ENCODE data around the gene PPP1R14C. TPM values are rescaled to one million over a fixed set of nuclear protein-coding genes. Genes with fewer than 3 reads are reported as not detected.

PPP1R14C gene
- total and polyA plus RNA-seq, 2 of the 13 experiments (the other 11 are each of a cell fraction or from before 2014, with no cell fraction given), result not detected

DNA sequence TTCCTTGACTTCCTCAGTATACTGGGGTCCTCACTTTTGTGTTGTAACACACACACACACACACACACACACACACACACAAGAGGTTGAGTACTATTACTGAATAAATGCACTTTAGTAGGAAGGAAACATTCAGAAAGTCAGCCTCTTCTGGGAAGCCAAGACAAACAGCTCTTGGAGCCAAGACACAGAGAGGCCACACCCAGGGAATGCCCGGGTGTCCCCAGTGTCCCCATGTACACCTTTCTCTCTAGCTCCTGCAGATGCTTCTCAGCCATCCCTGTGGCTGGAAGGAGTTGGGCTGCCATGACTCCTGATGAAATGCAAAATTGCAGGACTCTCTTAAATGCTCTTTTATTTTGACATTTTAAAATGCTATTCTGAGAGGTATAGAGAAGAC, 70.5 kb downstream of the PPP1R14C start:
- BruUV-seq (replicated peaks), result no TSS peak
- TF ChIP-seq DPF2 (CRISPR knock-in tag; IDR thresholded peaks at IDR 0.05; ENCODE audit: borderline replicate concordance, low read depth), result no peak
- no peak for TF ChIP-seq ZNF841 (CRISPR knock-in tag; IDR thresholded peaks at IDR 0.05; ENCODE audit: borderline replicate concordance)
- TF ChIP-seq KDM6A (CRISPR knock-in tag; IDR thresholded peaks at IDR 0.05; ENCODE audit: low read depth), result no peak
- TF ChIP-seq SMARCC2 (IDR thresholded peaks at IDR 0.05), result no peak
- TF ChIP-seq, protein P1, sequence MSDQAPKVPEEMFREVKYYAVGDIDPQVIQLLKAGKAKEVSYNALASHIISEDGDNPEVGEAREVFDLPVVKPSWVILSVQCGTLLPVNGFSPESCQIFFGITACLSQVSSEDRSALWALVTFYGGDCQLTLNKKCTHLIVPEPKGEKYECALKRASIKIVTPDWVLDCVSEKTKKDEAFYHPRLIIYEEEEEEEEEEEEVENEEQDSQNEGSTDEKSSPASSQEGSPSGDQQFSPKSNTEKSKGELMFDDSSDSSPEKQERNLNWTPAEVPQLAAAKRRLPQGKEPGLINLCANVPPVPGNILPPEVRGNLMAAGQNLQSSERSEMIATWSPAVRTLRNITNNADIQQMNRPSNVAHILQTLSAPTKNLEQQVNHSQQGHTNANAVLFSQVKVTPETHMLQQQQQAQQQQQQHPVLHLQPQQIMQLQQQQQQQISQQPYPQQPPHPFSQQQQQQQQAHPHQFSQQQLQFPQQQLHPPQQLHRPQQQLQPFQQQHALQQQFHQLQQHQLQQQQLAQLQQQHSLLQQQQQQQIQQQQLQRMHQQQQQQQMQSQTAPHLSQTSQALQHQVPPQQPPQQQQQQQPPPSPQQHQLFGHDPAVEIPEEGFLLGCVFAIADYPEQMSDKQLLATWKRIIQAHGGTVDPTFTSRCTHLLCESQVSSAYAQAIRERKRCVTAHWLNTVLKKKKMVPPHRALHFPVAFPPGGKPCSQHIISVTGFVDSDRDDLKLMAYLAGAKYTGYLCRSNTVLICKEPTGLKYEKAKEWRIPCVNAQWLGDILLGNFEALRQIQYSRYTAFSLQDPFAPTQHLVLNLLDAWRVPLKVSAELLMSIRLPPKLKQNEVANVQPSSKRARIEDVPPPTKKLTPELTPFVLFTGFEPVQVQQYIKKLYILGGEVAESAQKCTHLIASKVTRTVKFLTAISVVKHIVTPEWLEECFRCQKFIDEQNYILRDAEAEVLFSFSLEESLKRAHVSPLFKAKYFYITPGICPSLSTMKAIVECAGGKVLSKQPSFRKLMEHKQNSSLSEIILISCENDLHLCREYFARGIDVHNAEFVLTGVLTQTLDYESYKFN (CRISPR knock-in tag; conservative IDR thresholded peaks at IDR 0.05), result no peak
- no peak for TF ChIP-seq ATF1 (CRISPR knock-in tag; IDR thresholded peaks at IDR 0.05)
- TF ChIP-seq NCOR1 (IDR thresholded peaks at IDR 0.05; ENCODE audit: borderline replicate concordance, low read length), result no peak
- TF ChIP-seq, protein P2, sequence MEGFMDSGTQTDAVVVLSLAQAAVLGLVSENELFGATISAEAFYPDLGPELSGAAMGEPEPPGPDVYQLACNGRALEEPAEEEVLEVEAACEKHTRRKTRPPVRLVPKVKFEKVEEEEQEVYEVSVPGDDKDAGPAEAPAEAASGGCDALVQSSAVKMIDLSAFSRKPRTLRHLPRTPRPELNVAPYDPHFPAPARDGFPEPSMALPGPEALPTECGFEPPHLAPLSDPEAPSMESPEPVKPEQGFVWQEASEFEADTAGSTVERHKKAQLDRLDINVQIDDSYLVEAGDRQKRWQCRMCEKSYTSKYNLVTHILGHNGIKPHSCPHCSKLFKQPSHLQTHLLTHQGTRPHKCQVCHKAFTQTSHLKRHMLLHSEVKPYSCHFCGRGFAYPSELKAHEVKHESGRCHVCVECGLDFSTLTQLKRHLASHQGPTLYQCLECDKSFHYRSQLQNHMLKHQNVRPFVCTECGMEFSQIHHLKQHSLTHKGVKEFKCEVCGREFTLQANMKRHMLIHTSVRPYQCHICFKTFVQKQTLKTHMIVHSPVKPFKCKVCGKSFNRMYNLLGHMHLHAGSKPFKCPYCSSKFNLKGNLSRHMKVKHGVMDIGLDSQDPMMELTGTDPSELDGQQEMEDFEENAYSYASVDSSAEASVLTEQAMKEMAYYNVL (CRISPR knock-in tag; IDR thresholded peaks at IDR 0.05; ENCODE audit: borderline replicate concordance), result no peak
- no peak for TF ChIP-seq ZNF224 (CRISPR knock-in tag; IDR thresholded peaks at IDR 0.05)
- TF ChIP-seq, protein P3, sequence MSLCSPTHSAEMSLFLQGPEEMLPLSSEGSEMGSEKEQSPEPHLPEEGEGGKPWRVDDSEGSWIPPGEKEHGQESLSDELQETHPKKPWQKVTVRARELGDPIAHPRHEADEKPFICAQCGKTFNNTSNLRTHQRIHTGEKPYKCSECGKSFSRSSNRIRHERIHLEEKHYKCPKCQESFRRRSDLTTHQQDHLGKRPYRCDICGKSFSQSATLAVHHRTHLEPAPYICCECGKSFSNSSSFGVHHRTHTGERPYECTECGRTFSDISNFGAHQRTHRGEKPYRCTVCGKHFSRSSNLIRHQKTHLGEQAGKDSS (CRISPR knock-in tag; IDR thresholded peaks at IDR 0.05; ENCODE audit: borderline replicate concordance, low read depth), result no peak
- TF ChIP-seq, protein P4, sequence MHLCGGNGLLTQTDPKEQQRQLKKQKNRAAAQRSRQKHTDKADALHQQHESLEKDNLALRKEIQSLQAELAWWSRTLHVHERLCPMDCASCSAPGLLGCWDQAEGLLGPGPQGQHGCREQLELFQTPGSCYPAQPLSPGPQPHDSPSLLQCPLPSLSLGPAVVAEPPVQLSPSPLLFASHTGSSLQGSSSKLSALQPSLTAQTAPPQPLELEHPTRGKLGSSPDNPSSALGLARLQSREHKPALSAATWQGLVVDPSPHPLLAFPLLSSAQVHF (CRISPR knock-in tag; IDR thresholded peaks at IDR 0.05), result no peak
- no peak for TF ChIP-seq HOXA5 (CRISPR knock-in tag; IDR thresholded peaks at IDR 0.05)
- TF ChIP-seq, protein P5, sequence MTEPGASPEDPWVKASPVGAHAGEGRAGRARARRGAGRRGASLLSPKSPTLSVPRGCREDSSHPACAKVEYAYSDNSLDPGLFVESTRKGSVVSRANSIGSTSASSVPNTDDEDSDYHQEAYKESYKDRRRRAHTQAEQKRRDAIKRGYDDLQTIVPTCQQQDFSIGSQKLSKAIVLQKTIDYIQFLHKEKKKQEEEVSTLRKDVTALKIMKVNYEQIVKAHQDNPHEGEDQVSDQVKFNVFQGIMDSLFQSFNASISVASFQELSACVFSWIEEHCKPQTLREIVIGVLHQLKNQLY (CRISPR knock-in tag; IDR thresholded peaks at IDR 0.05), result no peak
- TF ChIP-seq, protein P6, sequence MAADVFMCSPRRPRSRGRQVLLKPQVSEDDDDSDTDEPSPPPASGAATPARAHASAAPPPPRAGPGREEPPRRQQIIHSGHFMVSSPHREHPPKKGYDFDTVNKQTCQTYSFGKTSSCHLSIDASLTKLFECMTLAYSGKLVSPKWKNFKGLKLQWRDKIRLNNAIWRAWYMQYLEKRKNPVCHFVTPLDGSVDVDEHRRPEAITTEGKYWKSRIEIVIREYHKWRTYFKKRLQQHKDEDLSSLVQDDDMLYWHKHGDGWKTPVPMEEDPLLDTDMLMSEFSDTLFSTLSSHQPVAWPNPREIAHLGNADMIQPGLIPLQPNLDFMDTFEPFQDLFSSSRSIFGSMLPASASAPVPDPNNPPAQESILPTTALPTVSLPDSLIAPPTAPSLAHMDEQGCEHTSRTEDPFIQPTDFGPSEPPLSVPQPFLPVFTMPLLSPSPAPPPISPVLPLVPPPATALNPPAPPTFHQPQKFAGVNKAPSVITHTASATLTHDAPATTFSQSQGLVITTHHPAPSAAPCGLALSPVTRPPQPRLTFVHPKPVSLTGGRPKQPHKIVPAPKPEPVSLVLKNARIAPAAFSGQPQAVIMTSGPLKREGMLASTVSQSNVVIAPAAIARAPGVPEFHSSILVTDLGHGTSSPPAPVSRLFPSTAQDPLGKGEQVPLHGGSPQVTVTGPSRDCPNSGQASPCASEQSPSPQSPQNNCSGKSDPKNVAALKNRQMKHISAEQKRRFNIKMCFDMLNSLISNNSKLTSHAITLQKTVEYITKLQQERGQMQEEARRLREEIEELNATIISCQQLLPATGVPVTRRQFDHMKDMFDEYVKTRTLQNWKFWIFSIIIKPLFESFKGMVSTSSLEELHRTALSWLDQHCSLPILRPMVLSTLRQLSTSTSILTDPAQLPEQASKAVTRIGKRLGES (CRISPR knock-in tag; IDR thresholded peaks at IDR 0.05; ENCODE audit: borderline replicate concordance), result no peak

More for the DNA sequence above, 70.5 kb downstream of the PPP1R14C start:
- no peak overlapping the region for H3K4me3 ChIP-seq (replicated peaks in 1 of 3; ENCODE audit: insufficient read depth in 1 of 3, low read depth in 2 of 3, low read length in 3 of 3)
- WGBS (ENCODE audit: low lambda C conversion rate), result 10% methylated on average over 1 of the region's 1 CpG
- H3K27ac ChIP-seq (ENCODE audit: extremely low read length, insufficient read depth, low read length), result no peak overlapping the region
- H3K27me3 ChIP-seq (ENCODE audit: control insufficient read depth in 1 of 2, insufficient read depth in 2 of 2, low read length in 2 of 2), result peaks cover 1 to 10% of the 10 kb centered on the region in 2 experiments; a peak in 3 of 5 replicates
- H3K9ac ChIP-seq (ENCODE audit: insufficient read depth, low read depth, low read length), result no peak overlapping the region
- intact Hi-C loops (cut with micrococcal nuclease; ENCODE audit: unreplicated experiment) (no loop called here), in situ Hi-C loops (cut with HindIII; ENCODE audit: extremely low pct_ligation_motif_present, low pct_unique_long_range_greater_than_20kb) (no loop called here)
- H3K4me2 ChIP-seq (ENCODE audit: low read depth, low read length), result no peak overlapping the region
- DNase-seq (ENCODE audit: low spot score) (no peak), ATAC-seq (no peak), FAIRE-seq (no peak)
- no peaks in the 10 kb centered on the region for H3K9me3 ChIP-seq (ENCODE audit: low read length)
- ChIA-PET CTCF (ENCODE audit: low intra/inter-chr PET ratio, low total read pairs) (no interaction called here), POLR2A (no interaction called here)
- H3K4me1 ChIP-seq (ENCODE audit: insufficient read depth, low read length), result no peaks in the 10 kb centered on the region
- H3K36me3 ChIP-seq (replicated peaks in 1 of 2; ENCODE audit: control insufficient read depth in 1 of 2, insufficient read depth in 2 of 2, low read length in 2 of 2), result no peaks in the 10 kb centered on the region
- no peaks in the 10 kb centered on the region for H4K20me1 ChIP-seq (ENCODE audit: insufficient read depth, low read length)
- no peaks in the 10 kb centered on the region for H3K79me2 ChIP-seq (ENCODE audit: insufficient read depth, low read length)
- H2AFZ ChIP-seq (ENCODE audit: low read length), result no peak overlapping the region

Data from HepG2 (cell line).